ENCODE results near the gene TMEM143.
A peak's percentile ranks its signal among the peaks of the same experiment; 100 is the strongest.

Gene TMEM143

GRCh38 chr19:48354332-48354992 is 9.3 kb downstream of the TMEM143 start:
- DNase-seq = no peak

- no peak for DNase-seq
Measured at GRCh38 chr19:48353677-48354076, 10.1 kb downstream of the TMEM143 start.

- peak; percentile 85 for DNase-seq
Measured at GRCh38 chr19:48351341-48351752, 12.4 kb downstream of the TMEM143 start.

- no peak for DNase-seq
Measured at GRCh38 chr19:48350856-48351255, 12.9 kb downstream of the TMEM143 start.

GRCh38 chr19:48348737-48349136 is 15.0 kb downstream of the TMEM143 start:
- no peak for DNase-seq

- no peak for DNase-seq
Measured at GRCh38 chr19:48348045-48348444, 15.7 kb downstream of the TMEM143 start.

- DNase-seq = peak; percentile 55
Measured at GRCh38 chr19:48346191-48346590, 17.5 kb downstream of the TMEM143 start.

GRCh38 chr19:48344892-48345291 is 18.8 kb downstream of the TMEM143 start:
- DNase-seq = peak; percentile 46

- no peak for DNase-seq
Measured at GRCh38 chr19:48342841-48343540, 20.7 kb downstream of the TMEM143 start.

- no peak for DNase-seq
Measured at GRCh38 chr19:48342414-48342738, 21.4 kb downstream of the TMEM143 start.

- DNase-seq = no peak
Measured at GRCh38 chr19:48341515-48342413, 22.0 kb downstream of the TMEM143 start.

GRCh38 chr19:48340995-48341394 is 22.7 kb downstream of the TMEM143 start:
- DNase-seq = no peak

- DNase-seq = no peak
Measured at GRCh38 chr19:48338802-48339503, 24.8 kb downstream of the TMEM143 start.

GRCh38 chr19:48338253-48338755 is 25.4 kb downstream of the TMEM143 start:
- DNase-seq = no peak

GRCh38 chr19:48333467-48334384 is 30.0 kb downstream of the TMEM143 start:
- DNase-seq = peak; percentile 97

- DNase-seq = peak; percentile 100
Measured at GRCh38 chr19:48332662-48333466, 30.9 kb downstream of the TMEM143 start.

- no peak for DNase-seq
Measured at GRCh38 chr19:48332351-48332661, 31.4 kb downstream of the TMEM143 start.

- peak; percentile 96 for DNase-seq
Measured at GRCh38 chr19:48330012-48330681, 33.6 kb downstream of the TMEM143 start.

- peak; percentile 80 for DNase-seq
Measured at GRCh38 chr19:48329167-48329891, 34.4 kb downstream of the TMEM143 start.

Measured in hematopoietic multipotent progenitor cell treated with erythropoietin and hydrocortisone succinate and interleukin-3 and kit ligand, for 6 days (in vitro differentiated cells).